ENCODE measurements around the gene LMO1. TPM values are rescaled to one million over a fixed set of nuclear protein-coding genes. Genes with fewer than 3 reads are reported as not detected.

Gene LMO1
- total and polyA plus RNA-seq, 7 donors, result 0.74 to 9.3 (median 3.2) TPM

GRCh38 chr11:8177136-8177535, 86.5 kb downstream of the LMO1 start:
- H3K27me3 ChIP-seq (ENCODE audit: insufficient read depth in 3 of 3, low read length in 2 of 3), result peaks cover 0 to 8% (median 5%) of the 10 kb centered on the region in 3 donors
- no peaks in the 10 kb centered on the region for H3K9me3 ChIP-seq
- no peak overlapping the region for H3K27ac ChIP-seq
- H3K4me3 ChIP-seq, result no peak overlapping the region
- WGBS, 3 donors, result 40 to 44% (median 41%) methylated on average over 5 of the region's 5 CpGs
- intact Hi-C loops (cut with DNase I), result no loop called here
- no peak for ATAC-seq
- no peak for TF ChIP-seq CTCF (IDR thresholded peaks at IDR 0.05)
- H3K4me1 ChIP-seq, result no peaks in the 10 kb centered on the region
- no peaks in the 10 kb centered on the region for H3K36me3 ChIP-seq (ENCODE audit: insufficient read depth in 1 of 2, low read depth in 1 of 2)
- no peak for DNase-seq

Other genes with a start within 250 kb of the LMO1 start
- gene TUB, start 182.7 kb downstream of the LMO1 start, total RNA-seq, result 1 to 10 TPM in 3 of 4 donors, under 1 TPM in 1; 0.91 to 4.6 (median 1.3) TPM
- under 1 TPM; 0.25 to 0.51 (median 0.39) TPM for gene TUB, start 182.7 kb downstream of the LMO1 start, polyA plus RNA-seq
- 1 to 10 TPM; 3.4 to 8.4 (median 4.4) TPM for gene RIC3, start 94.9 kb downstream of the LMO1 start, total RNA-seq
- gene RIC3, start 94.9 kb downstream of the LMO1 start, polyA plus RNA-seq, result 1 to 10 TPM in 2 of 3 donors, under 1 TPM in 1; 0.46 to 3.3 (median 2.7) TPM